Ishikawa (cell line): ENCODE measurements around the gene JPH3.

Source experiments
- CEBPB ChIP-seq: IDR thresholded peaks from 2 replicates; pipeline ENCODE4 v1.6.1; 2012
- CREB1 ChIP-seq: IDR thresholded peaks from 2 replicates; pipeline ENCODE4 v1.6.1; 2012; ENCODE audit warnings: low read depth
- EGR1 ChIP-seq: IDR thresholded peaks from 2 replicates; pipeline ENCODE4 v1.6.1; 2012
- EP300 ChIP-seq: IDR thresholded peaks from 2 replicates; pipeline ENCODE4 v1.6.1; 2012; ENCODE audit warnings: borderline replicate concordance
- RAD21 ChIP-seq: IDR thresholded peaks from 2 replicates; pipeline ENCODE4 v1.6.1; 2012; ENCODE audit warnings: low read depth
- TAF1 ChIP-seq: IDR thresholded peaks from 2 replicates; pipeline ENCODE4 v1.6.1; 2012; ENCODE audit warnings: low read depth, mild to moderate bottlenecking
- TF ChIP-seq, protein P1 (sequence below): IDR thresholded peaks from 2 replicates; pipeline ENCODE4 v1.6.1; 2012; ENCODE audit warnings: low read depth, mild to moderate bottlenecking
- TF ChIP-seq, protein P2 (sequence below): IDR thresholded peaks from 2 replicates; pipeline ENCODE4 v1.6.1; 2012

DNA sequence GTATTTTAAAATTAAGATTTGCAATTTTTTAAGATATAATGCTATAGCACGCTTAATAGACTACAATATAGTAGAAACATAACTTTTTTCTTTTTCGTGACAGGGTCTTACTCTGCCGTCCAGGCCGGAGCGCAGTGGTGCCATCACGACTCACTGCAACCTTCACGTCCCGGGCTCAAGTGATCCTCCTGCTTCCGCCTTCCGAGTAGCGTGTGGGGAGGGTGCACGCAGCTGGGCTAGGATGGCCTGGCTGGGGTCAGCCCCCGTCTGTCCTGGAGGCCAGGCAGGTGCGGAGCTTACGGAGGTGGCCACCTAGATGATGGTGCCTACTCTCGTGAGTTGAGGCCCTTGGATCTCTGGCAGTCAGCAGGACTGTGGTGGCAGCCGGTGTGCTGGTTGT is 50.1 kb downstream of the JPH3 start:
- TF ChIP-seq, protein P1, sequence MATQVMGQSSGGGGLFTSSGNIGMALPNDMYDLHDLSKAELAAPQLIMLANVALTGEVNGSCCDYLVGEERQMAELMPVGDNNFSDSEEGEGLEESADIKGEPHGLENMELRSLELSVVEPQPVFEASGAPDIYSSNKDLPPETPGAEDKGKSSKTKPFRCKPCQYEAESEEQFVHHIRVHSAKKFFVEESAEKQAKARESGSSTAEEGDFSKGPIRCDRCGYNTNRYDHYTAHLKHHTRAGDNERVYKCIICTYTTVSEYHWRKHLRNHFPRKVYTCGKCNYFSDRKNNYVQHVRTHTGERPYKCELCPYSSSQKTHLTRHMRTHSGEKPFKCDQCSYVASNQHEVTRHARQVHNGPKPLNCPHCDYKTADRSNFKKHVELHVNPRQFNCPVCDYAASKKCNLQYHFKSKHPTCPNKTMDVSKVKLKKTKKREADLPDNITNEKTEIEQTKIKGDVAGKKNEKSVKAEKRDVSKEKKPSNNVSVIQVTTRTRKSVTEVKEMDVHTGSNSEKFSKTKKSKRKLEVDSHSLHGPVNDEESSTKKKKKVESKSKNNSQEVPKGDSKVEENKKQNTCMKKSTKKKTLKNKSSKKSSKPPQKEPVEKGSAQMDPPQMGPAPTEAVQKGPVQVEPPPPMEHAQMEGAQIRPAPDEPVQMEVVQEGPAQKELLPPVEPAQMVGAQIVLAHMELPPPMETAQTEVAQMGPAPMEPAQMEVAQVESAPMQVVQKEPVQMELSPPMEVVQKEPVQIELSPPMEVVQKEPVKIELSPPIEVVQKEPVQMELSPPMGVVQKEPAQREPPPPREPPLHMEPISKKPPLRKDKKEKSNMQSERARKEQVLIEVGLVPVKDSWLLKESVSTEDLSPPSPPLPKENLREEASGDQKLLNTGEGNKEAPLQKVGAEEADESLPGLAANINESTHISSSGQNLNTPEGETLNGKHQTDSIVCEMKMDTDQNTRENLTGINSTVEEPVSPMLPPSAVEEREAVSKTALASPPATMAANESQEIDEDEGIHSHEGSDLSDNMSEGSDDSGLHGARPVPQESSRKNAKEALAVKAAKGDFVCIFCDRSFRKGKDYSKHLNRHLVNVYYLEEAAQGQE = no peak
- TF ChIP-seq EGR1 = no peak
- TF ChIP-seq EP300 = no peak
- no peak for TF ChIP-seq CEBPB
- TF ChIP-seq, protein P2, sequence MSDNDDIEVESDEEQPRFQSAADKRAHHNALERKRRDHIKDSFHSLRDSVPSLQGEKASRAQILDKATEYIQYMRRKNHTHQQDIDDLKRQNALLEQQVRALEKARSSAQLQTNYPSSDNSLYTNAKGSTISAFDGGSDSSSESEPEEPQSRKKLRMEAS = no peak
- TF ChIP-seq CREB1 = no peak
- no peak for TF ChIP-seq TAF1
- no peak for TF ChIP-seq RAD21
